Measurements from ENCODE around the gene PTPRCAP. TPM values are rescaled to one million over a fixed set of nuclear protein-coding genes. Genes with fewer than 3 reads are reported as not detected.

PTPRCAP gene
- total and polyA plus RNA-seq, 9 of the 15 experiments (the other 6 are each of a cell fraction or from before 2014, with no cell fraction given), result 0.22 to 2.0 (median 1.1) TPM; not detected in 4

GRCh38 chr11:67391304-67392182 lies 45.9 kb downstream of the PTPRCAP start, which contains the start of gene RAD9A:
TSS of gene RAD9A (plus strand) at chr11:67391986. CDS start at chr11:67392045, 59 bp downstream.
- no peaks in the 10 kb centered on the region for H3K27me3 ChIP-seq (ENCODE audit: control insufficient read depth in 2 of 2, insufficient read depth in 2 of 2, low read length in 2 of 2)
- intact Hi-C loops (cut with micrococcal nuclease) (no loop called here), in situ Hi-C loops (cut with MboI) (no loop called here)
- H3K79me2 ChIP-seq (ENCODE audit: control insufficient read depth, insufficient read depth, low read length), result peaks cover 25% of the 10 kb centered on the region
- H3K9me3 ChIP-seq (replicated peaks; ENCODE audit: control insufficient read depth, insufficient read depth, low read depth, low read length), result no peaks in the 10 kb centered on the region
- ChIA-PET CTCF (ENCODE audit: low intra/inter-chr PET ratio) (no interaction called here), POLR2A (interaction anchor here (0.6 to 2.4 kb wide), 8 partner anchors 10 to 1645 kb away, joined by 3 to 14 read pairs (median 3); partner anchors contain the start of genes POLD4 and PPP1CA)
- no peaks in the 10 kb centered on the region; the same call in 1 of the 2 replicates for H4K20me1 ChIP-seq (replicated peaks; ENCODE audit: control insufficient read depth, insufficient read depth, low read length)
- peak within 1 kb of the TSS; percentile 83 to 100 for H3K9ac ChIP-seq (ENCODE audit: insufficient read depth in 1 of 2, low read depth in 2 of 2, low read length in 2 of 2)
- peaks cover 7 to 70% of the 10 kb centered on the region in 2 experiments; a peak in 4 of 5 replicates for H3K4me1 ChIP-seq (replicated peaks in 1 of 2; ENCODE audit: control insufficient read depth in 2 of 2, insufficient read depth in 2 of 2, low read length in 2 of 2)
- H3K9me1 ChIP-seq (ENCODE audit: control insufficient read depth, insufficient read depth, low read length), result peaks cover 3% of the 10 kb centered on the region
- H3K4me2 ChIP-seq (ENCODE audit: insufficient read depth, low read length), result peak within 1 kb of the TSS; percentile 91
- peak within 1 kb of the TSS; percentile 82 for H3K27ac ChIP-seq (ENCODE audit: extremely low read depth, low read depth, low read length)
- H3K36me3 ChIP-seq (ENCODE audit: control insufficient read depth, insufficient read depth, low read length), result peaks cover 29% of the 10 kb centered on the region; the same call in 2 of the 3 replicates
- peak; percentile 83 for ATAC-seq
- peak; percentile 65 for FAIRE-seq
- peak within 1 kb of the TSS; percentile 73 for H3K4me3 ChIP-seq
- peak; percentile 97 to 98 (median 98) for DNase-seq (ENCODE audit: extremely low read depth in 1 of 4, low spot score in 3 of 4)
- under 1% methylated on average over 40 of the region's 75 CpGs for WGBS (ENCODE audit: insufficient coverage, low coverage, missing lambda C conversion rate)
- BruUV-seq (replicated peaks), result TSS peak; percentile 82
- peak within 1 kb of the TSS; percentile 90 for H2AFZ ChIP-seq (ENCODE audit: low read depth, low read length)
- TF ChIP-seq TGIF2 (CRISPR knock-in tag; IDR thresholded peaks at IDR 0.05) (0 out of 2 replicates have a peak, but pooled peaks have one; percentile 54), SRSF1 (IDR thresholded peaks at IDR 0.05; ENCODE audit: low read depth, low read length) (no peak), SFPQ (IDR thresholded peaks at IDR 0.05; ENCODE audit: low read depth, low read length) (no peak), HOXB6 (CRISPR knock-in tag; IDR thresholded peaks at IDR 0.05; ENCODE audit: borderline replicate concordance) (no peak), MXI1 (IDR thresholded peaks at IDR 0.05; ENCODE audit: low read depth, low read length) (peak; percentile 56; the same call in 1 of the 2 replicates), NR3C1 (CRISPR knock-in tag; IDR thresholded peaks at IDR 0.05) (peak; percentile 88), ZNF431 (CRISPR knock-in tag; IDR thresholded peaks at IDR 0.05) (peak; percentile 80), NONO (IDR thresholded peaks at IDR 0.05; ENCODE audit: low read depth in 2 of 2, low read length in 1 of 2) (peak in 1 of 2 experiments; percentile 65; a peak in 1 of 4 replicates), ZNF143 (CRISPR knock-in tag; IDR thresholded peaks at IDR 0.05) (no peak)
